ENCODE measurements around the gene DUS4L.

DUS4L gene

GRCh38 chr7:107615910-107616680 lies 52.3 kb downstream of the DUS4L start:
- DNase-seq, result no peak

DNA sequence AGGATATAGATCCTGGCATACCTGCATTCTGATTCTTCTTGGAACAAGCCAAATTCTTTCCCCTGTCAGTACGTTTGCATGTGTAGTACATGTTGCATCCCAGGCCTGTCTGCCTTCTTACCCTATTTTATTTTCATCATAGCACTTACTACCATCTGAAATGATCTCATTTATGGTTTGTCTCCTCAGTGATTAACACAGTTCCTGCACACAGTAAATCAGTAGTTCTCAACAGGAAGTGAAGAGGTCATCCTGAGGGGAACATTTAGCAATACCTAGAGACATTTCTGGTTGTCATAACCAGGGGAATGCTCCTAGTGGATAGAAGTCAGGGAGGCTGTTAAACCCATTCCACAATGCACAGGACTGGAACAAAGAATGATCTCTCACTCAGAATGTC lies 58.7 kb downstream of the DUS4L start:
- DNase-seq, result peak; percentile 85

- no peak for DNase-seq
Measured at GRCh38 chr7:107622894-107623293, 59.1 kb downstream of the DUS4L start.

DNA sequence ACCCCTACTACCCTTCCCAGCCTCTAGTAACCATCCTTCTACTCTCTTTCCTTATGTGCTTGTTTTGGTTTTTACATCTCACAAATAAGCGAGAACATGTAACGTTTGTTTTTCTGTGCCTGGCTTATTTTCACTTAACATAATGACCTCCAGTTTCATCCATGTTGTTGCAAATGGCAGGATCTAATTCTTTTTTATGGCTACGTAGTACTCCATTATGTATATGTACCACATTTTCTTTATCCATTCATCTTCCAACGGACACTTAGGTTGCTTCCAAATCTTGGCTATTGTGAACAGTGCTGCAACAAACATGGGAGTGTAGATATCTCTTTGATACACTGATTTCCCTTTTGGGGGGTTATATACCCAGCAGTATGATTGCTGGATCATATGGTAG lies 63.2 kb downstream of the DUS4L start:
- DNase-seq, result no peak
